ENCODE measurements around the gene NEO1.
"Not testable (repeated sequence)": the region's sequence is repeated elsewhere in the genome, so short reads cannot be mapped to it uniquely, and the experiment has no call there.

The NEO1 gene

GRCh38 chr15:73183071-73183470, 130.8 kb downstream of the NEO1 start:
- in situ Hi-C loops (cut with MboI; ENCODE audit: low sequenced_read_pairs) = no loop called here

- in situ Hi-C loops (cut with MboI; ENCODE audit: low sequenced_read_pairs) = no loop called here
Measured at GRCh38 chr15:73190189-73190601, 137.9 kb downstream of the NEO1 start.

- in situ Hi-C loops (cut with MboI; ENCODE audit: low sequenced_read_pairs) = no loop called here
Measured at GRCh38 chr15:73195166-73195565, 142.9 kb downstream of the NEO1 start.

GRCh38 chr15:73196113-73196512, 143.8 kb downstream of the NEO1 start:
- in situ Hi-C loops (cut with MboI; ENCODE audit: low sequenced_read_pairs) = no loop called here

GRCh38 chr15:73200339-73200738, 148.1 kb downstream of the NEO1 start:
- in situ Hi-C loops (cut with MboI; ENCODE audit: low sequenced_read_pairs) = no loop called here

GRCh38 chr15:73210630-73211029, 158.4 kb downstream of the NEO1 start:
- in situ Hi-C loops (cut with MboI; ENCODE audit: low sequenced_read_pairs) = no loop called here

GRCh38 chr15:73212424-73212823, 160.2 kb downstream of the NEO1 start:
- in situ Hi-C loops (cut with MboI; ENCODE audit: low sequenced_read_pairs) = no loop called here

GRCh38 chr15:73221450-73221849, 169.2 kb downstream of the NEO1 start:
- in situ Hi-C loops (cut with MboI; ENCODE audit: low sequenced_read_pairs) = not testable (repeated sequence)

- in situ Hi-C loops (cut with MboI; ENCODE audit: low sequenced_read_pairs) = loop anchor here (25.0 kb wide), 1 partner anchor 513 kb away; no protein-coding TSS in a partner anchor
Measured at GRCh38 chr15:73225358-73226015, 173.2 kb downstream of the NEO1 start.

- in situ Hi-C loops (cut with MboI; ENCODE audit: low sequenced_read_pairs) = loop anchor here (25.0 kb wide), 1 partner anchor 514 kb away; no protein-coding TSS in a partner anchor
Measured at GRCh38 chr15:73226093-73226814, 174.0 kb downstream of the NEO1 start.

- in situ Hi-C loops (cut with MboI; ENCODE audit: low sequenced_read_pairs) = loop anchor here (25.0 kb wide), 1 partner anchor 515 kb away; no protein-coding TSS in a partner anchor
Measured at GRCh38 chr15:73227433-73228056, 175.3 kb downstream of the NEO1 start.

GRCh38 chr15:73228128-73228646, 175.9 kb downstream of the NEO1 start:
- in situ Hi-C loops (cut with MboI; ENCODE audit: low sequenced_read_pairs) = loop anchor here (25.0 kb wide), 1 partner anchor 516 kb away; no protein-coding TSS in a partner anchor

GRCh38 chr15:73231661-73232419, 179.6 kb downstream of the NEO1 start:
- in situ Hi-C loops (cut with MboI; ENCODE audit: low sequenced_read_pairs) = loop anchor here (25.0 kb wide), 1 partner anchor 520 kb away; no protein-coding TSS in a partner anchor

GRCh38 chr15:73232776-73233175, 180.5 kb downstream of the NEO1 start:
- in situ Hi-C loops (cut with MboI; ENCODE audit: low sequenced_read_pairs) = loop anchor here (25.0 kb wide), 1 partner anchor 520 kb away; no protein-coding TSS in a partner anchor

GRCh38 chr15:73233623-73234022, 181.4 kb downstream of the NEO1 start:
- in situ Hi-C loops (cut with MboI; ENCODE audit: low sequenced_read_pairs) = loop anchor here (25.0 kb wide), 1 partner anchor 521 kb away; no protein-coding TSS in a partner anchor

- in situ Hi-C loops (cut with MboI; ENCODE audit: low sequenced_read_pairs) = loop anchor here (25.0 kb wide), 1 partner anchor 526 kb away; no protein-coding TSS in a partner anchor
Measured at GRCh38 chr15:73237910-73238309, 185.6 kb downstream of the NEO1 start.

- in situ Hi-C loops (cut with MboI; ENCODE audit: low sequenced_read_pairs) = loop anchor here (25.0 kb wide), 1 partner anchor 527 kb away; no protein-coding TSS in a partner anchor
Measured at GRCh38 chr15:73239564-73240215, 187.4 kb downstream of the NEO1 start.

- in situ Hi-C loops (cut with MboI; ENCODE audit: low sequenced_read_pairs) = loop anchor here (25.0 kb wide), 1 partner anchor 529 kb away; no protein-coding TSS in a partner anchor
Measured at GRCh38 chr15:73240866-73241499, 188.7 kb downstream of the NEO1 start.

GRCh38 chr15:73244333-73244732, 192.1 kb downstream of the NEO1 start:
- in situ Hi-C loops (cut with MboI; ENCODE audit: low sequenced_read_pairs) = loop anchor here (25.0 kb wide), 1 partner anchor 532 kb away; no protein-coding TSS in a partner anchor
